PC-9 (cell line): ENCODE data around the gene MCCC2.

ENCODE experiments used
- EZH2 ChIP-seq: fragments of 200-600 bp; sonication (generic); IDR thresholded peaks from 2 replicates; pipeline ENCODE4 v1.8.0; 2017; ENCODE audit warnings: antibody characterized with exemption, low read depth
- TF ChIP-seq, protein P1 (sequence below): fragments of 200-600 bp; sonication (generic); conservative IDR thresholded peaks from 2 replicates; pipeline ENCODE4 v1.6.1; 2017; ENCODE audit warnings: mixed run types, antibody characterized with exemption, mild to moderate bottlenecking, moderate library complexity

DNA sequence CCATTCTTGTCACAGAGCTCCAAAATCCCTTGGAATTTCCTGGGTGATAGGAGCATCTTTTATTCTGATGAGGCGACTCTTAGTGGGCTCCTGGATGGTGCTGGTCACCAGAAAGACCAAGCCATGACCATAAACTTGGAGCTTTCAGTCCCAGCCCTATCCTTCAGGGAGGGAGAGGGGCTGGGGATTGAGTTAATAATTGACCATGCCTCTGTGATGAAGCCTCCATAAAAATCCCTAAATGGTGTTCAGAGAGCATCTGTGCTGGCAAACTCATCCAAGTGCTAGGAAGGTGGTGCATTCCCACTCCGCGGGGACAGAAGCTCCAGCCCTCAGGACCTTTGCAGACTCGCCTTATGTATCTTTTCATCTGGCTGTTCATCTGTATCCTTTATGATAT, 28.7 kb downstream of the MCCC2 start:
- no peak for TF ChIP-seq EZH2
- TF ChIP-seq, protein P1, sequence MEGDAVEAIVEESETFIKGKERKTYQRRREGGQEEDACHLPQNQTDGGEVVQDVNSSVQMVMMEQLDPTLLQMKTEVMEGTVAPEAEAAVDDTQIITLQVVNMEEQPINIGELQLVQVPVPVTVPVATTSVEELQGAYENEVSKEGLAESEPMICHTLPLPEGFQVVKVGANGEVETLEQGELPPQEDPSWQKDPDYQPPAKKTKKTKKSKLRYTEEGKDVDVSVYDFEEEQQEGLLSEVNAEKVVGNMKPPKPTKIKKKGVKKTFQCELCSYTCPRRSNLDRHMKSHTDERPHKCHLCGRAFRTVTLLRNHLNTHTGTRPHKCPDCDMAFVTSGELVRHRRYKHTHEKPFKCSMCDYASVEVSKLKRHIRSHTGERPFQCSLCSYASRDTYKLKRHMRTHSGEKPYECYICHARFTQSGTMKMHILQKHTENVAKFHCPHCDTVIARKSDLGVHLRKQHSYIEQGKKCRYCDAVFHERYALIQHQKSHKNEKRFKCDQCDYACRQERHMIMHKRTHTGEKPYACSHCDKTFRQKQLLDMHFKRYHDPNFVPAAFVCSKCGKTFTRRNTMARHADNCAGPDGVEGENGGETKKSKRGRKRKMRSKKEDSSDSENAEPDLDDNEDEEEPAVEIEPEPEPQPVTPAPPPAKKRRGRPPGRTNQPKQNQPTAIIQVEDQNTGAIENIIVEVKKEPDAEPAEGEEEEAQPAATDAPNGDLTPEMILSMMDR: no peak
